Psoas muscle (tissue), 8 donors: Measurements from ENCODE around the gene L1CAM. TPM values are rescaled to one million over a fixed set of nuclear protein-coding genes. Genes with fewer than 3 reads are reported as not detected.

Source experiments
- ATAC-seq, 4 donors: fragments of 200-7000 bp; cut with Tn5 transposase; one replicate each; pipeline ENCODE4 v1.9.1; 2020; ENCODE audit warnings: moderate library complexity in 3 of 4, mild to moderate bottlenecking in 2 of 4
- DNase-seq, 2 donors: peaks; one replicate each; pipeline ENCODE4 v3.0.0-alpha.2; 2020
- H3K27ac ChIP-seq: fragments of 200-600 bp; one replicate; pipeline ENCODE4 v1.8.0; 2022
- H3K27me3 ChIP-seq, 3 donors: fragments of 200-600 bp in 1 of 3; one replicate each; pipeline versions ENCODE4 v1.6.1 to v1.8.0; 2013 to 2022; ENCODE audit warnings: low read length in 2 of 3, mild to moderate bottlenecking in 2 of 3, moderate library complexity in 1 of 3; ENCODE audit not compliant: insufficient read depth in 3 of 3
- H3K36me3 ChIP-seq, 2 donors: fragments of 200-600 bp in 1 of 2; one replicate each; pipeline versions ENCODE4 v1.6.1 to v1.8.0; 2013 to 2022; ENCODE audit warnings: low read depth in 1 of 2, mild to moderate bottlenecking in 1 of 2, moderate library complexity in 1 of 2; ENCODE audit not compliant: insufficient read depth in 1 of 2
- H3K4me1 ChIP-seq: fragments of 200-600 bp; one replicate; pipeline ENCODE4 v1.8.0; 2022
- H3K4me3 ChIP-seq: fragments of 200-600 bp; one replicate; pipeline ENCODE4 v1.8.0; 2022; ENCODE audit warnings: mild to moderate bottlenecking
- H3K9me3 ChIP-seq: fragments of 200-600 bp; one replicate; pipeline ENCODE4 v1.8.0; 2022
- CTCF ChIP-seq: fragments of 200-600 bp; IDR thresholded peaks from one replicate; pipeline ENCODE4 v1.8.0; 2022; ENCODE audit warnings: antibody characterized with exemption
- WGBS, 3 donors: extraction: QIAGEN DNeasy Blood & Tissue Kit; methylation state at CpG; one replicate each; pipeline versions ENCODE4 v1.1.6 to v1.1.7; 2013; 5-methylcytosine and 5-hydroxymethylcytosine counted together
- intact Hi-C, 2 donors: fragments of 100-400 bp; cut with DNase I; formaldehyde crosslinking; loops; one replicate each; pipeline versions ENCODE4 v1.11.0 to v1.14.2; 2022
- polyA plus RNA-seq, 3 donors: library from polyadenylated mRNA; stranded (reverse); fragments of 200-250 nt; gene quantifications; one replicate each; pipeline ENCODE4 v1.2.3, GENCODE V29; 2013
- total RNA-seq, 4 donors: library from RNA; stranded (reverse); fragmentation: NEBNext Ultra II Directional in 2 of 4; extraction: Animal tissue kit (Norgen Biotek cat#: 25700) in 2 of 4; gene quantifications; one replicate each; pipeline versions ENCODE4 v1.2.1 to v1.2.4, GENCODE V29; 2021 to 2023
- donor health status: healthy with polysubstance abuse.
- donor health status: DM: no; HTN: no; CAD: no; lungs with moderate emphysema.
- donor health status: Bipolar disorder and iron deficiency.
- donor health status: healthy.
- donor health status: DM: yes; HTN: yes; CAD: no.
- donor health status: DM: no; HTN: no; CAD: no.
- donor health status: DM: no; HTN: no; CAD: no.
- donor health status: DM: yes; HTN: yes; CAD: no.

L1CAM gene
- total and polyA plus RNA-seq, 7 donors = 0.22 to 1.5 (median 0.46) TPM

DNA sequence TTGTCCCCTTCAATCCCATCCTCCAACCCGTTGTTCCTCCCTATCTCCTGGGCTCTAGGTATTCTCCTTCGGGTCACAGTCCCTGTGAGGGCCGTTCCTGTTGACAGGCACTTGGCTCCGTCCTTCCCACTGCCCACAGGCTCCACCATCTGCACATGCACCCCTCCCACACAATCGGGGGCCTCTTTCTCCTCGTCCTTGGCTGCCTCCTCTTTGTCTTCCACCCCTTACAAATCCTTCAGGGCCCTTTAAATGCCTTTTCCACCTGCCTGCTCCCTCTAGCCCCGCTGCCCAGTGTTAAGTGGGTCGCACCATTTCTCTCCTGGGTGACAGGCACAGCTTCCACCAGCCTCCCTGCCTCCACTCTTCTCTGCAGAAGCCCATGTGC, 15.8 kb upstream of the L1CAM start:
- Histone ChIP-seq H3K4me3 (no peak overlapping the region), H3K27ac (no peak overlapping the region), H3K9me3 (no peaks in the 10 kb centered on the region), H3K4me1 (no peaks in the 10 kb centered on the region), H3K27me3 (peaks cover 0 to 31% (median 0%) of the 10 kb centered on the region in 3 donors), H3K36me3 (no peaks in the 10 kb centered on the region)
- no peak for TF ChIP-seq CTCF
- 45 to 60% (median 52%) methylated on average over 8 of the region's 8 CpGs for WGBS, 3 donors
- ATAC-seq (no peak), DNase-seq (no peak)
- intact Hi-C loops = no loop called here

DNA sequence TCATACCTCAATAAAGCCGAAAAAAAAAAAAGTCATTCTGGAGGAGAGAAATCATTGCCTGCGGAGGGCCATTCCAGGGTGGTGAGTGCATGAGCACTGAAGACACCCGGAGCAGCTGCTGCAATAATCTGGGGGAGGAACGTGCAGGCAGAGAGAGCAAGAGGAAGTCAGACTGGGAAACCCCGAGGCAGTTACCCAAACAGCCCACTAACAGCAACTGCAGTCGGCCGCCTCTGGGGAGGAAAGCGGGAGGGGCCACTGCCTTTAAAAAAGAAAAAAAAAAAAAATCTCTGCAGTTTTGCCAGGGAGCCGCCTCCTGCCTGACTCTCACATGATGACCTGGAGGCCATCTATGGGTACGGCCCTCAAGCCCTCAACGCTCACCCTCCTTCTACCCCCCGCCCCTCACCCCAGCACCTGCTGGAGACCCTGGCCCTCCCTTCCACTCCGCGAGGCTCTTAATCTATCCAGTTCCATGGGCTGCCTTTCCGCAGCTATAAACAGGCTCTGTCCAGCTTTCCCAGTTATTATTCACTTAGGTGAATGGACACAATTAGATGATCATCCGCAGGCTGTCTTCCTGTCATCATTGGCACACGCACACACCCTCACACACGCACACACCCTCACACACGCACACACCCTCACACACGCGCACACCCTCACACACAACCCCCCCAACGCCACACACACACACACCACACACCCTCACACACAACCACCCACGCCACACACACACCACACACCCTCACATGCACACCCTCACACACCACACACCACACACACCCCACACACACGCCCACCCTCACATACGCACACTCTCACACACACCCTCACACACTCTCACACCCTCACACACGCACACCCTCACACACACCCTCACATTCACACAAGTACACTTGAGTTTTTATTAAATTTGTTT, 15.1 kb upstream of the L1CAM start:
- H3K4me1 ChIP-seq = no peaks in the 10 kb centered on the region
- H3K27ac ChIP-seq = no peak overlapping the region
- H3K9me3 ChIP-seq = no peaks in the 10 kb centered on the region
- DNase-seq (peak; percentile 58 to 74), ATAC-seq (peak; percentile 56 to 72 (median 66))
- WGBS, 3 donors = 21 to 48% (median 27%) methylated on average over 24 to 26 of the region's 26 CpGs
- no peaks in the 10 kb centered on the region for H3K36me3 ChIP-seq
- H3K4me3 ChIP-seq = no peak overlapping the region
- TF ChIP-seq CTCF = no peak
- intact Hi-C loops = no loop called here
- peaks cover 0 to 28% (median 0%) of the 10 kb centered on the region in 3 donors for H3K27me3 ChIP-seq

GRCh38 chrX:153897899-153898298, 11.9 kb upstream of the L1CAM start:
- intact Hi-C loops = no loop called here
- ATAC-seq (no peak), DNase-seq (no peak)
- Histone ChIP-seq H3K4me3 (no peak overlapping the region), H3K4me1 (no peaks in the 10 kb centered on the region), H3K36me3 (no peaks in the 10 kb centered on the region), H3K27me3 (peaks cover 0 to 18% (median 0%) of the 10 kb centered on the region in 3 donors), H3K9me3 (no peaks in the 10 kb centered on the region), H3K27ac (no peak overlapping the region)
- no peak for TF ChIP-seq CTCF

GRCh38 chrX:153889123-153889522, 3.1 kb upstream of the L1CAM start:
- no peak overlapping the region for H3K4me3 ChIP-seq
- H3K27ac ChIP-seq = no peak overlapping the region
- ATAC-seq (no peak), DNase-seq (no peak)
- intact Hi-C loops = no loop called here
- no peaks in the 10 kb centered on the region for H3K9me3 ChIP-seq
- WGBS, 3 donors = 90 to 96% (median 94%) methylated on average over 6 of the region's 6 CpGs
- no peaks in the 10 kb centered on the region for H3K4me1 ChIP-seq
- TF ChIP-seq CTCF = no peak
- peaks cover 0 to 62% (median 9%) of the 10 kb centered on the region in 3 donors for H3K27me3 ChIP-seq
- H3K36me3 ChIP-seq = no peaks in the 10 kb centered on the region
